GM18505 (cell line): ENCODE results near the gene CRADD.

Experiments
- ATAC-seq: cut with Tn5 transposase; IDR thresholded peaks from one replicate; pipeline ENCODE4 v1.9.1; 2021; ENCODE audit not compliant: unreplicated experiment
- POLR2A ChIP-seq: IDR thresholded peaks from 4 replicates; pipeline ENCODE4 v1.6.1; 2011; ENCODE audit warnings: borderline replicate concordance; ENCODE audit not compliant: insufficient read depth, insufficient read length; ENCODE audit errors: extremely low read depth

CRADD gene

GRCh38 chr12:93722835-93723567 lies 45.8 kb downstream of the CRADD start:
- no peak for TF ChIP-seq POLR2A
- no peak for ATAC-seq

- no peak for ATAC-seq
- TF ChIP-seq POLR2A: no peak
Measured at GRCh38 chr12:93723568-93723930, 46.4 kb downstream of the CRADD start.

DNA sequence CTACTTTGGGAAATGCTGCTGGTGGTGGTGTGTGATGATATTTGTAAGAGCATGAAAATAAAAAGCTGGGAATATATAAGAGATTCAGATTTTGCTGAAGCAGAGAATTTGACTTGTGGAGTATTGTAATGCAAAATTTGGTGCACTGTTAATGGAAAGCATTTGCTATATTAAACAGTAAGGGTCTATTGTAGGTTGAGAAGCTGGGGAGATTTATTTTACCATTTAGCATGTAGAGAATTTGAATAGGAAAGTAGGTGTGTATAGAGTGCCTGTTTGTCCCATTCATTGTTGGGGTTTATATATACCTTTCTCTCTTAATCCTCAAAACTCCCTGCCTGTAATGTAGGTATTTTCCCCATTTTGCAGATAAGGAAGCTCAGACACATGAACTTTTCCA lies 48.4 kb downstream of the CRADD start:
- no peak for TF ChIP-seq POLR2A
- no peak for ATAC-seq

DNA sequence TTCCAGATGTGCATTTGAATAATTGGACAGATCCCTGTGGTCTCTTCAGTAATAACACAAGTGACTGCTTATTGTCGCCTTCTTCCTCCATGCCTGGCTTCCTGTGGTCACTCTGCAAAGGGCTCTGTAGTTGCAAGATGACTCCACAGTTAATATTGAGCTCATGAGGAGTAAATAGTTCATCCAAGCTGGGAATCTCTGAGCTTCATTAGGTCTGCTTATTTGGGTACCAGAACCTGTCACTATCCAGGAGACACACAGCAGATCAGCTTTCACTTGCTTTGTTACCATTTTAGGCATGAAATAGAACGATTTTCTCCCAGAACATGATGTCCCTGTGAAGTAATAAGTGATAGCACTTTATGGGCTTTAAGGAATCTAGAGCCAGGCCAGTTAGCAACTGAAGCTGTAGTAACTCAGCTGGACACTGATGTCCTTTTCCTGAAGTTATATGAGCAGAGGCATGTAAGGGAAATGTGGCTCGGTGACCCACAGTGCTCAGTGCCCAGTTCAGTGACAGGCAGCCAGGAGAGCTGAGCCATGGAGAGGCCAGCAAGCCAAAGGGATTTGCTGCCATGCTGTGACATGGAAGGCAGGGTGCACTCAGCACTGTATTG lies 50.1 kb downstream of the CRADD start:
- ATAC-seq: no peak
- TF ChIP-seq POLR2A: no peak

- no peak for ATAC-seq
- TF ChIP-seq POLR2A: no peak
Measured at GRCh38 chr12:93727911-93728310, 50.7 kb downstream of the CRADD start.

DNA sequence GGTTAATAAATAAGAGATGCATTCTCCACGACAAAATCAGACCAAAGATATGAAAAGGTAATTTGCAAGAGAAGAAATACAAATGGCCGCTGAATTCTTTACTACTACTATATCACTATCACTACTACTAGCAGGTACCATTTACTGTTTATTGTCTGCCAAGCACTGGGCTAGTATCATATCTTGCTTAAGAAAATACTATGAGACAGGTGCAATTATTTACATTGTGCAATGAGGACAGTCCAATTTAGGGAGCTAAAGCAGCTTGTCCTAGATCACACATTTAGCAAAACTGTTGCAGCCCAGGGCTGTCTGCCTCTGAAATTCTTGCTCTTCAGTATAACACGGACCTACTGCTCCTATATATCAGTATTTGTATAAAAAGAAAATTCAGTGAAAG lies 52.8 kb downstream of the CRADD start:
- ATAC-seq: no peak
- TF ChIP-seq POLR2A: no peak

- TF ChIP-seq POLR2A: no peak
- no peak for ATAC-seq
Measured at GRCh38 chr12:93733358-93733757, 56.2 kb downstream of the CRADD start.

DNA sequence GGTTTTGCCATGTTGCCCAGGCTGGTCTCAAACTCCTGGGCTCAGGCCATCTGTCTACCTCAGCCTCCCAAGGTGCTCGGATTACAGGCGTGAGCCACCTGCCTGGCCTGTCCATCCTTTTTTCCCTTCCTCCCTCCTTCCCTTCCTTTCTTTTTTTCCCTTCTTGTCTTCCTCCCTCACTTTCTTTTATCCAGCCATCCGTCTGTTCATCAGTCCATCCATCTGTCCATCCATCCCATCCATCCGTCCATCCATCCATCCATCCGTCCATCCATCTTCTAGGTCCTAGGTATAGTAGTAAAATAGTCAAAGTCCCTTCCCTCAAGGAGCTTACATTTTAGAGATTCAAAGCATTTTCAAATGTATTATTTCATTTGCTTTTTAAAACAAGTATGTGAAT lies 56.8 kb downstream of the CRADD start:
- no peak for ATAC-seq
- no peak for TF ChIP-seq POLR2A

- no peak for ATAC-seq
- TF ChIP-seq POLR2A: no peak
Measured at GRCh38 chr12:93734784-93735183, 57.6 kb downstream of the CRADD start.

DNA sequence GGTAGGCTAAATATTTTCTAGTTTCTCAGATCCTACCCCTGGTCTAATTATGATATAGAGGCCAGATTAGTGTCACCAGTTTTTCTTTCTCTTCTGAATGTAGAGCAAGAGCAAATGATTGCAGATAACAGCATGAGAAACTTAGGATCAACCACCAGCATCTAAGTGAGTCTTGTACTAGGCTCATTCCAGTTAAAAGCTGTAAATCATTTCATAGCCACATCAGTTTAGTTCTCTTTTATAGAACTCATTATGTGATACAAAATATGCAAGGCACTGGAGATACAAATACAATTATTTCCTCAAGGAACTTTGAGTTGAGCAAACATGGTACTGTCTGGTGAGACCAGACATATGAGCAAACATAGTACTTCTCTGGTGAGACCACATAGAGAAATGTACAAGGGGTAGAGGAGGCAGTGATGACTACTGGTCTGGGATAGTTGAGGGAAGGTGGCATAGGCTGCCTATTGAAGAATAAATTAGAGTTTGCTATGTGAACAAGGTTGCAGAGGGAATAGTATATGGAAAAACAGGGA lies 59.5 kb downstream of the CRADD start:
- ATAC-seq: no peak
- no peak for TF ChIP-seq POLR2A

GRCh38 chr12:93737457-93738198 lies 60.5 kb downstream of the CRADD start:
- TF ChIP-seq POLR2A: no peak

GRCh38 chr12:93738199-93739058 lies 61.3 kb downstream of the CRADD start:
- no peak for ATAC-seq
- TF ChIP-seq POLR2A: no peak

More at GRCh38 chr12:93737457-93738198, 60.5 kb downstream of the CRADD start:
- no peak for ATAC-seq

DNA sequence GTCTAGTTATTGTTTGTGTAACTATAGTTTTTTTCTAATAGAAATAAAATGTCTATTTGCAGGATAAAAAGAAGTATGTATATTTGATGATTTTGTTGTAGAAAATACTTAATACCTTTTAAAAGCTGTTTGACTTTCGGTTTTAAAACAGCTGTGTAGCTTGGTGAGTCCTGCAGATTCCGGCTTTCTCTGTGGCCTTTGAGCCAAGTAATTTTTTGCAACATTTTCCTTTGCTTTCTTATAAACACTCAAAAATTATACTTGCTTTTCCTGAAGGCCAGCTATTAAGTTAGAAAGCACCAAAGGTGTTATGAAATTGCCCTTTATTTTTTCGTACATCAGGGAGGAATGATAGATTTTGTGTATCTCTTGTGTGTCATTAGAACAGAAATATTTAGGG lies 63.6 kb downstream of the CRADD start:
- no peak for TF ChIP-seq POLR2A
- ATAC-seq: no peak
